Kidney (tissue), 14 donors: ENCODE results near the gene AANAT. TPM values are rescaled to one million over a fixed set of nuclear protein-coding genes. Genes with fewer than 3 reads are reported as not detected.

Source experiments
- DNase-seq, 5 donors: peaks; one replicate each; pipeline ENCODE4 v3.0.0-alpha.2; 2013 to 2020
- FAIRE-seq: peaks from 2 replicates; lab custom pipeline; 2012; peaks lifted over from hg19 to GRCh38; lab: Jason Lieb, UNC
- H3K27ac ChIP-seq, 2 donors: one replicate each; pipeline ENCODE4 v1.7.0; 2013; ENCODE audit warnings: low read depth in 2 of 2, low read length in 2 of 2, inconsistent platforms in 1 of 2
- H3K27me3 ChIP-seq: one replicate; pipeline ENCODE4 v1.7.1; 2013; ENCODE audit warnings: low read length, inconsistent platforms; ENCODE audit not compliant: control insufficient read depth, insufficient read depth
- H3K36me3 ChIP-seq, 3 donors: one replicate each; pipeline versions ENCODE4 v1.7.0 to v1.7.1; 2013; ENCODE audit warnings: low read length in 3 of 3, control low read depth in 1 of 3, inconsistent platforms in 1 of 3; ENCODE audit not compliant: insufficient read depth in 3 of 3, control insufficient read depth in 2 of 3
- H3K4me1 ChIP-seq, 3 donors: one replicate each; pipeline versions ENCODE4 v1.7.0 to v1.7.1; 2013; ENCODE audit warnings: low read length in 3 of 3, inconsistent platforms in 1 of 3, low read depth in 1 of 3; ENCODE audit not compliant: control insufficient read depth in 2 of 3, insufficient read depth in 2 of 3
- H3K4me3 ChIP-seq, 3 donors: one replicate each; pipeline versions ENCODE4 v1.7.0 to v1.8.1; 2013; ENCODE audit warnings: low read length in 3 of 3, control low read depth in 1 of 3, inconsistent platforms in 1 of 3
- H3K9ac ChIP-seq, 3 donors: one replicate each; pipeline versions ENCODE4 v1.7.0 to v1.7.1; 2013; ENCODE audit warnings: low read length in 3 of 3, control low read depth in 1 of 3, inconsistent platforms in 1 of 3
- H3K9me3 ChIP-seq, 3 donors: one replicate each; pipeline versions ENCODE4 v1.7.0 to v1.7.1; 2013; ENCODE audit warnings: low read length in 3 of 3, control low read depth in 1 of 3, inconsistent platforms in 1 of 3; ENCODE audit not compliant: control insufficient read depth in 2 of 3, insufficient read depth in 1 of 3
- CTCF ChIP-seq: IDR thresholded peaks from 3 replicates; pipeline ENCODE4 v1.5.1; 2012; ENCODE audit warnings: mild to moderate bottlenecking, moderate library complexity, borderline replicate concordance; ENCODE audit not compliant: insufficient read depth; ENCODE audit errors: extremely low read depth
- intact Hi-C: fragments of 100-400 bp; cut with DNase I; formaldehyde crosslinking; loops from one replicate; pipeline ENCODE4 v1.11.1; 2022
- polyA plus RNA-seq: library from polyadenylated mRNA; stranded (reverse); fragments of 350-450 nt; fragmentation: Illumina TruSeq; extraction: RNeasy Lipid Tissue Mini Kit (QIAGEN cat#74804); gene quantifications from one replicate; pipeline ENCODE4 v1.2.3, GENCODE V29; 2014; ENCODE audit warnings: low read depth, low replicate concordance; ENCODE audit not compliant: insufficient read depth
- total RNA-seq: library from RNA; stranded (reverse); fragmentation: NEBNext Ultra II Directional; extraction: Animal tissue kit (Norgen Biotek cat#: 25700); gene quantifications from one replicate; pipeline ENCODE4 v1.2.1, GENCODE V29; 2021
- donor health status: control.
- donor health status: control.
- donor health status: control.
- donor health status: control.
- donor health status: control.
- donor health status: DM: yes; HTN: yes; CAD: no.
- donor health status: Normal renal cell carcinoma (clear cell type).

Gene AANAT
- total and polyA plus RNA-seq, 2 donors from 2014 or later: not detected

- H3K27me3 ChIP-seq: no peaks in the 10 kb centered on the region
- no peak for TF ChIP-seq CTCF
- FAIRE-seq: no peak
- H3K36me3 ChIP-seq: no peaks in the 10 kb centered on the region
- no peaks in the 10 kb centered on the region for H3K4me1 ChIP-seq
- intact Hi-C loops: no loop called here
- H3K9me3 ChIP-seq: no peaks in the 10 kb centered on the region
- peak in 1 of 5 donors; percentile 78 for DNase-seq
- H3K9ac ChIP-seq: no peak overlapping the region
- H3K27ac ChIP-seq: no peak overlapping the region
- H3K4me3 ChIP-seq: no peak overlapping the region
These were observed 6.2 kb downstream of the AANAT start for GRCh38 chr17:76473541-76473985.

GRCh38 chr17:76474238-76474637 is 6.8 kb downstream of the AANAT start:
- intact Hi-C loops: no loop called here
- DNase-seq: peak in 1 of 5 donors; percentile 61

GRCh38 chr17:76474894-76475293 is 7.5 kb downstream of the AANAT start:
- intact Hi-C loops: no loop called here
- Histone ChIP-seq H3K27me3 (no peaks in the 10 kb centered on the region), H3K27ac (no peak overlapping the region), H3K9ac (no peak overlapping the region), H3K9me3 (no peaks in the 10 kb centered on the region), H3K36me3 (no peaks in the 10 kb centered on the region), H3K4me1 (no peaks in the 10 kb centered on the region), H3K4me3 (no peak overlapping the region)
- DNase-seq (peak in 1 of 5 donors; percentile 58), FAIRE-seq (no peak)
- no peak for TF ChIP-seq CTCF

More at GRCh38 chr17:76474238-76474637, 6.8 kb downstream of the AANAT start:
- Histone ChIP-seq H3K4me1 (no peaks in the 10 kb centered on the region), H3K27ac (no peak overlapping the region), H3K36me3 (no peaks in the 10 kb centered on the region), H3K27me3 (no peaks in the 10 kb centered on the region), H3K9me3 (no peaks in the 10 kb centered on the region), H3K9ac (no peak overlapping the region), H3K4me3 (no peak overlapping the region)
- FAIRE-seq: no peak
- TF ChIP-seq CTCF: no peak

- TF ChIP-seq CTCF: no peak
- no peak overlapping the region for H3K27ac ChIP-seq
- no peak overlapping the region for H3K4me3 ChIP-seq
- DNase-seq (no peak), FAIRE-seq (no peak)
- intact Hi-C loops: no loop called here
- no peak overlapping the region for H3K9ac ChIP-seq
- H3K27me3 ChIP-seq: no peaks in the 10 kb centered on the region
- no peaks in the 10 kb centered on the region for H3K36me3 ChIP-seq
- no peaks in the 10 kb centered on the region for H3K9me3 ChIP-seq
- H3K4me1 ChIP-seq: no peaks in the 10 kb centered on the region
These were observed 7.9 kb downstream of the AANAT start for GRCh38 chr17:76475302-76475701.
